Activated naive CD4-positive, alpha-beta T cell treated with anti-CD3 and anti-CD28 coated beads, Interleukin-2, amount 50 U/mL, for 24 hours (primary cell): ENCODE measurements around the gene TCN2.
"Not testable (repeated sequence)": the region's sequence is repeated elsewhere in the genome, so short reads cannot be mapped to it uniquely, and the experiment has no call there.

Experiments
- H3K27ac Mint-ChIP-seq: one replicate; pipeline ENCODE4 v1.8.0; 2021; ENCODE audit warnings: mild to moderate bottlenecking, mixed read lengths
- H3K27me3 Mint-ChIP-seq: one replicate; pipeline ENCODE4 v1.8.0; 2021; ENCODE audit warnings: mixed read lengths
- H3K36me3 Mint-ChIP-seq: one replicate; pipeline ENCODE4 v1.8.0; 2021; ENCODE audit warnings: mixed read lengths
- H3K4me1 Mint-ChIP-seq: one replicate; pipeline ENCODE4 v1.8.0; 2021; ENCODE audit warnings: mixed read lengths
- H3K4me3 Mint-ChIP-seq: one replicate; pipeline ENCODE4 v1.8.0; 2021; ENCODE audit warnings: mild to moderate bottlenecking, mixed read lengths
- H3K9me3 Mint-ChIP-seq: one replicate; pipeline ENCODE4 v1.8.0; 2021; ENCODE audit warnings: mixed read lengths

TCN2 gene

GRCh38 chr22:30668386-30668710 is 61.4 kb downstream of the TCN2 start:
- Mint-ChIP-seq H3K36me3 (peaks cover 7% of the 10 kb centered on the region), H3K4me1 (peaks cover 32% of the 10 kb centered on the region), H3K9me3 (no peaks in the 10 kb centered on the region), H3K27ac (peak overlapping the region; percentile 30), H3K27me3 (no peaks in the 10 kb centered on the region), H3K4me3 (peak overlapping the region; percentile 96)

- Mint-ChIP-seq H3K27ac (no peak overlapping the region), H3K9me3 (no peaks in the 10 kb centered on the region), H3K27me3 (no peaks in the 10 kb centered on the region), H3K4me3 (no peak overlapping the region), H3K36me3 (no peaks in the 10 kb centered on the region), H3K4me1 (peaks cover 16% of the 10 kb centered on the region)
Observed at GRCh38 chr22:30671071-30671470, 64.1 kb downstream of the TCN2 start.

GRCh38 chr22:30673136-30673535 is 66.2 kb downstream of the TCN2 start:
- no peaks in the 10 kb centered on the region for H3K36me3 Mint-ChIP-seq
- H3K9me3 Mint-ChIP-seq, result no peaks in the 10 kb centered on the region
- H3K4me1 Mint-ChIP-seq, result peaks cover 6% of the 10 kb centered on the region
- H3K4me3 Mint-ChIP-seq, result no peak overlapping the region
- no peak overlapping the region for H3K27ac Mint-ChIP-seq
- H3K27me3 Mint-ChIP-seq, result peaks cover 1% of the 10 kb centered on the region

- no peak overlapping the region for H3K27ac Mint-ChIP-seq
- no peaks in the 10 kb centered on the region for H3K36me3 Mint-ChIP-seq
- H3K27me3 Mint-ChIP-seq, result peaks cover 1% of the 10 kb centered on the region
- no peaks in the 10 kb centered on the region for H3K9me3 Mint-ChIP-seq
- no peaks in the 10 kb centered on the region for H3K4me1 Mint-ChIP-seq
- no peak overlapping the region for H3K4me3 Mint-ChIP-seq
Observed at GRCh38 chr22:30674482-30674881, 67.5 kb downstream of the TCN2 start.

GRCh38 chr22:30675436-30675835 is 68.5 kb downstream of the TCN2 start:
- Mint-ChIP-seq H3K9me3 (no peaks in the 10 kb centered on the region), H3K4me1 (no peaks in the 10 kb centered on the region), H3K4me3 (no peak overlapping the region), H3K27me3 (peaks cover 1% of the 10 kb centered on the region), H3K36me3 (no peaks in the 10 kb centered on the region), H3K27ac (no peak overlapping the region)

- not testable (repeated sequence) for H3K4me1 Mint-ChIP-seq, H3K36me3 Mint-ChIP-seq, H3K27ac Mint-ChIP-seq, H3K9me3 Mint-ChIP-seq, H3K27me3 Mint-ChIP-seq, H3K4me3 Mint-ChIP-seq
Observed at GRCh38 chr22:30676565-30676964, 69.6 kb downstream of the TCN2 start.
